NCI-H510A (cell line): ENCODE results near the gene TMEM100.

ENCODE experiments used
- DNase-seq: peaks from one replicate; lab custom pipeline; 2025; lab: John Stamatoyannopoulos, UW

TMEM100 gene

GRCh38 chr17:55717898-55718735 lies 4.5 kb downstream of the TMEM100 start:
- peak; percentile 27 for DNase-seq

GRCh38 chr17:55717432-55717831 lies 5.2 kb downstream of the TMEM100 start:
- DNase-seq, result no peak

- peak; percentile 25 for DNase-seq
These were observed 11.7 kb downstream of the TMEM100 start for GRCh38 chr17:55710829-55711496.

- DNase-seq, result peak; percentile 47
These were observed 12.3 kb downstream of the TMEM100 start for GRCh38 chr17:55710410-55710809.

GRCh38 chr17:55709984-55710383 lies 12.7 kb downstream of the TMEM100 start:
- no peak for DNase-seq

- no peak for DNase-seq
These were observed 13.2 kb downstream of the TMEM100 start for GRCh38 chr17:55709440-55709839.

GRCh38 chr17:55708175-55708974 lies 14.3 kb downstream of the TMEM100 start:
- no peak for DNase-seq

- DNase-seq, result no peak
These were observed 15.6 kb downstream of the TMEM100 start for GRCh38 chr17:55706808-55707773.

- DNase-seq, result peak; percentile 35
These were observed 16.8 kb downstream of the TMEM100 start for GRCh38 chr17:55705847-55706246.

- no peak for DNase-seq
These were observed 18.3 kb downstream of the TMEM100 start for GRCh38 chr17:55704401-55704800.

- no peak for DNase-seq
These were observed 20.5 kb downstream of the TMEM100 start for GRCh38 chr17:55702150-55702549.

- DNase-seq, result no peak
These were observed 23.3 kb downstream of the TMEM100 start for GRCh38 chr17:55699181-55699860.

GRCh38 chr17:55694286-55694910 lies 28.3 kb downstream of the TMEM100 start:
- DNase-seq, result no peak

- DNase-seq, result no peak
These were observed 29.1 kb downstream of the TMEM100 start for GRCh38 chr17:55693254-55694216.

GRCh38 chr17:55692276-55692675 lies 30.4 kb downstream of the TMEM100 start:
- no peak for DNase-seq

- DNase-seq, result no peak
These were observed 31.0 kb downstream of the TMEM100 start for GRCh38 chr17:55691666-55692065.

GRCh38 chr17:55690105-55690508 lies 32.6 kb downstream of the TMEM100 start:
- no peak for DNase-seq

- no peak for DNase-seq
These were observed 33.0 kb downstream of the TMEM100 start for GRCh38 chr17:55689672-55690071.

GRCh38 chr17:55688057-55688456 lies 34.6 kb downstream of the TMEM100 start:
- no peak for DNase-seq
